ENCODE data around the gene HEPACAM.
"Not testable (repeated sequence)": the region's sequence is repeated elsewhere in the genome, so short reads cannot be mapped to it uniquely, and the experiment has no call there.

The HEPACAM gene

DNA sequence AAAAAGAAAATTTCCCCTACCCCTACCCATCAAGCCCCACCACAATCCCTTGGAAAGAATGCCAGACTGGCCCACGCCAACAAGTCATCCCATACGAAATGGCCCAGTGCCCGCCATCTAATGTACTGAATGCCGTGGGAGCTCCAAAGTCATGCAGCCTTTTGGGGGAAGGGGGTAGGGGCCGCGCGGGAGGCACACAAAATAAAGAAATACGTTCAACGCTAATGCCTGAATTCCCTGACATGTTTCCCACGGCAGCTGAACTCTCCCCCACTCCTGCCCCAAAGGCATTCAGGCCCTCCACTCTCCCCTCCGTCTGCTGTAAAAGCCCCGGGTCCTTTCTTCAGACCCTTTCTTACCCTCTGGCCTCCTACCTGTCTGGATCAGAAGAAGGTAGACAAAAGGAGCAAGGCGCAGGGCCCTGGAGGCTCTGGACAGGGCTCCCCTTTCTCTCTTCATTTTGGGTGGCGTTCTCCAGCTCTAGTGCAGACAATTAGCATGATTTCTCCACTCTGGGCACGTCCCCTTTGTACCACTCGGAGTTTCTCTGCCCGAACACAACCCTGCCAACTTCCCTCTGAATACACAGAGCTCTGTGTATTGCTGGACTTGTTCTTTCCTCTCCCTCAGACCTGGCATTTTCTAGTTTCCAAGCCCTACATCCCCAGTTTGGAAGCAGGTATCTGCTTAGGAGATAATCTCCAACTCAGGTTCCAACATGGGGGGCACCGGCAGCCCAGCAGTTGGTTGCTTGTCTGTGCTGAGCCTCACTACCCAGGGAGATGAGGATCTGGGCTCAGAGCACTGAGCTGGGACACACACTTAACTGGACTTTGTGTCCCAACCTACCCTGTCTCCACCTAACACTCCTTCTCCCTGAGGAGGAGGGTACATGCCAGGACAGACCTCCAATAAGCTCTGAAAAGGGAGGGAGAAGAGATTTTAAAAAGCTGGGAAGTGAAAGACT, at the start of gene HEPACAM:
Gene HEPACAM, minus strand, starts transcription at position 500 of the 967 bp plus-strand sequence. Its CDS starts 41 bp downstream, at position 459.
- no peak for DNase-seq

DNA sequence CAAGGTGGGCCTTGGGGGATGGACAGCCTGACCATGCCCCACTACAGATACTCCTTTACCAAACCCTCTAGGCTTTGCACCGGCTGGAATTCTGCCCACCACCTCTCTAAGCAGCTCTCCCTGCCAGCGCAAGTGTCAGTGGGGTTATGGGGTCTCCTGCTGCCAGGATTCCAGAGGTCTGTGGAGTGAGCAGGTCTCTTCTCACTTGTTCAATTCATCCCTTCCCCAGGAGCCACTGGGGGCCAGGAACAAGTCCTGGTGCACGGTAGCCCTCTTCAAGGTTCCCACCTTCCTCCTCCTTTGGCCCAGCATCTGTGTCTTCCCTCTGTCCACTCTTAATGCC, 48.6 kb upstream of the HEPACAM start:
- DNase-seq = no peak

- DNase-seq = no peak
These were observed 48.0 kb upstream of the HEPACAM start for GRCh38 chr11:124983674-124984511.

- no peak for DNase-seq
These were observed 46.2 kb upstream of the HEPACAM start for GRCh38 chr11:124982043-124982442.

GRCh38 chr11:124978316-124978715, 42.5 kb upstream of the HEPACAM start:
- no peak for DNase-seq

- no peak for DNase-seq
These were observed 41.2 kb upstream of the HEPACAM start for GRCh38 chr11:124977006-124977405.

GRCh38 chr11:124976531-124976930, 40.7 kb upstream of the HEPACAM start:
- no peak for DNase-seq

GRCh38 chr11:124971810-124972209, 36.0 kb upstream of the HEPACAM start:
- no peak for DNase-seq

- no peak for DNase-seq
These were observed 35.1 kb upstream of the HEPACAM start for GRCh38 chr11:124970925-124971324.

GRCh38 chr11:124968197-124968596, 32.4 kb upstream of the HEPACAM start:
- DNase-seq = not testable (repeated sequence)

DNA sequence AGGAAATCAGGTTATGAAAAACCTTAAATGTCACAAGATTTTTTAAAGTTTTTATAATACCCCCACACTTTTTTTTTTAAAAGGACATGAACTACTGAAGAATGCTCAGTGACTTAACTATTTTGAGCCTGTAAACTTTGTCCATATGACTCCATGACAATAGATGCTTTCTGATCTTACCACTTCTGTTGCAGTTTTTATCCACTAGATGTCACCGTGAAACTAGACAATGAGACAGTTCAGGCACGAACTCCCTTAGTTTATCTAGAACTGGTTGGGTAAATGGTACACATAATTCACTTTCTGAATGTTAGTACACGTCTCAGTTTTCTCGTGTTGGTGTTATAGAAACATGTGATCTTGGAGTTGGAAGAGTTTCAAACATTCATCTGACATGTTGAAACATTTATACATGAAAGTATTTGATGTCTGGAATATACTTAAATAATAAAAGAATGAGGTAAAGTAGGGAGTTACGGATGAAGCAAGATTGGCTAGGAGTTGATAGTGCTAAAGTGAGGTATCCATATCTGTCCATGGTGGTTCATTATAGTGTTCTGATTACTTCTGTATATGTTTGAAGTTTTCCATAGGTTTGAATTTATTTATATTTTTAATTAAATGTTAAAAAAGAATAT, 26.2 kb upstream of the HEPACAM start:
- peak in 1 of 2 donors; percentile 76 for DNase-seq

DNA sequence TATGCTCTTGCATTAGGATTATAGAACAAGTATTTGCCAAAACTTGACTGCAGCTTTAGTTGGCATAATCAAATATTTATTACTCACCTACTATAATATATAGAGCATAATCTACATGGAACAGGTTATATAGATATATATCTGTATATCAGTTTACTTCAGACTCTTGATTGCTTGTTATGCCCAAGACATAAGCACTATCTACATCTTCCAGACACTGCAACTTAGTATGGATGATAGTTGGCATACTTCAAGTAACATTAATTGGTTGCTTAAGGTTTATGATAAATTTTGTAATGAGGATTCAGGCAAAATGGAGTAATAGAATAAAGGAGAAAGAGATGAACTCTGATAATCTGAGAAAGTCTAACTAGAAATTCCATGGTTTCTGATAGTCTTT, 19.2 kb upstream of the HEPACAM start:
- no peak for DNase-seq

GRCh38 chr11:124954590-124954955, 18.7 kb upstream of the HEPACAM start:
- DNase-seq = no peak

GRCh38 chr11:124953753-124954589, 18.1 kb upstream of the HEPACAM start, which contains the start of gene CCDC15:
TSS of gene CCDC15 (plus strand) at chr11:124954202. CDS start at chr11:124954733, 531 bp downstream.
- peak; percentile 73 to 97 for DNase-seq

GRCh38 chr11:124951341-124951740, 15.5 kb upstream of the HEPACAM start:
- no peak for DNase-seq

GRCh38 chr11:124950601-124951330, 14.9 kb upstream of the HEPACAM start:
- no peak for DNase-seq

DNA sequence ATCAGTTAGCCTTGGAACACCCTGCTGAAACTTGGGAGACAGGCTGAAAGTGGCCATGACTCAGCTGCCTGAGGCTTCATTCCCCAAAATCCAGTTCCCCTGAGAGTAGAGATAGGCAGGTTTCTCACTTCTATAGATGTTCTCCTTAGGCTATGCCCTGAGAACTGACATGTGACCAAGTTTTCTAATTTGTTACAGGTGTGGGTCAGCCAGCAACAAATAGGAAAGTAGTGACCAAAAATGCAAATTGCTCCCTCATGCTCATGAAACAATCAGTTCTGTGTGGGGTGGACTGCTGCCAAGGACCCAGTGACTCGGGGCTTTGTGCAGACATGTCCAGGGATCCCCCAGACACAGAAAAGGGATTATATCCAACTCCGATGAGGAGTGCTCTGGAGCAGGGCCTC, 10.9 kb upstream of the HEPACAM start:
- DNase-seq = no peak

GRCh38 chr11:124945826-124946225, 10.0 kb upstream of the HEPACAM start:
- DNase-seq = no peak

- no peak for DNase-seq
These were observed 8.7 kb upstream of the HEPACAM start for GRCh38 chr11:124944565-124944964.

GRCh38 chr11:124943741-124944140, 7.9 kb upstream of the HEPACAM start:
- no peak for DNase-seq

- DNase-seq = no peak
These were observed 7.4 kb upstream of the HEPACAM start for GRCh38 chr11:124943254-124943616.
